Stimulated activated CD4-positive, alpha-beta T cell treated with anti-CD3 and anti-CD28 coated beads, Interleukin-1b, Interleukin-23, amount 100 ng/mL, for 4 hours (primary cell): ENCODE data around the gene MAML2.
A peak's percentile ranks its signal among the peaks of the same experiment; 100 is the strongest.

Experiments
- DNase-seq, 2 donors: peaks; one replicate each; pipeline ENCODE4 v3.0.0-alpha.2; 2020; ENCODE audit warnings: low read depth in 2 of 2

The MAML2 gene

DNA sequence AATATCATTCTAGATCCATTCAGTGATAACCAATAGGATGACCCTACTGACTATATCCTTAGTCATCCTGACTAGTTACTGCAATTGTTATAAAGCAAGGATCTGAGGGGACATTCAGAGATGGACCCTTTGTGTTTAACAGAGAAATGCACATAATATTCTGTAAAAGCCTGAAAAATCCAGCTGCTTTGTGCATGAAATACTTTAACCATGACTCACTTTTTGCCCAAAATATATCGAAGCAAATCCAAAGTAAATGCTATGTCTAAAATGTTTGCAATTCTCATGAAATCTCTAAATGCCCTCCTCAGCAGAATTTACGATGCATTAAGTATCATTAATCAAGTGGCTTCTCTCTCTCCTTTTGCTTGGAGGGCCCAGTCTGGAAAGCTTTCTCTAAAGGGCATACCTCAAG, 240.3 kb downstream of the MAML2 start:
- no peak for DNase-seq

DNA sequence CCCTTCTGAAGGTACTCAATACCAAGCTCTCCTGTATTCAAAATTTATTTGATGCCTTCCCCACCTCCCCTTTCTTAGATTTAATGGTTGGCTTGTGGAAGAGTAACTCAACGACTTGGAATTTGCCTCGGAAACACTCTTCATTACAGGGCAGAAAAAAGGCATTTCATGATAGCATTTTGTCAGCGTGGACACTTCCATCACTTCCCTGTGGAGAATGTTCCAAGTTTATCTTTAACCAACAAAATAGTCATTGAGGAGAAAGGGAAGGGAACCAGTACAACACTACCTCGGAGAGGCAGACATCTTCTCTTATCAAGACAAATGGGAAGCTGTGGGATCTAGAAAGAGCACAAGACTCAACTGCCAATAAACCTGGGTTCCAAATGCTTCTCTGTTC, 241.8 kb downstream of the MAML2 start:
- DNase-seq: no peak

DNA sequence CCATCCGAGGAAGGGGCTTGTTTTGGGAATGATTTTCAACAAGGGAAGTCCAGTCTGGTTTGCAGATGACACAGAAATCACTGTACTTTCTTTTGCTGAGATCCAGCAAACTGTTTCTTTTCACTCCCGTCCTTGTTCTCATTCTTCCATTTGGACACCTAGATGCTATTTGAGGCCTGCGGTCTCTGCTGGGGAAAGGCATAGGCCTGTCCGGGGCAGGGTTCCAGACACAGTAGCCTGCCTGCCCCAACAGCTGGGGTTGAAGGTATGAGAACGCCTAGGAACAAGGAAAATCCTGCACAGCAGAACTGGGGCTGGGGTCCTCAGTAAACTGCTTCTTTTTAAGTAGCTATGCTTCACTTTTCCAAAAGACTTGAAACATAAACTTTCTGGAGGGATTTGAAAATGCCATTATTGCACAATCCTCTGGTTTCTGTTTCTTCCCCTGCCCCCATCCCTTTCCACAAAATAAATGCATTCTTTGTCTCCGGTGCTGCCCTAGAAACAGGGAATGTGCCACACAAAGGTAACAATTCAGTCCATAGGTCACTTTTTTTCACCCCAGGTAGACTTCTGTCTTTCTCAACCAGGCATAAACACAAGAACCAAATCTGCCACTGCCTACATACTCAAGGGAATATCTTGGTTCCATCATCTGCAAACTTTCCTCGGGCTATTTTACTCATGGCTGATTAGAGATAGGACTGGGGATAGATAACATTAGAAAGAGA, 244.3 kb downstream of the MAML2 start:
- DNase-seq: no peak

DNA sequence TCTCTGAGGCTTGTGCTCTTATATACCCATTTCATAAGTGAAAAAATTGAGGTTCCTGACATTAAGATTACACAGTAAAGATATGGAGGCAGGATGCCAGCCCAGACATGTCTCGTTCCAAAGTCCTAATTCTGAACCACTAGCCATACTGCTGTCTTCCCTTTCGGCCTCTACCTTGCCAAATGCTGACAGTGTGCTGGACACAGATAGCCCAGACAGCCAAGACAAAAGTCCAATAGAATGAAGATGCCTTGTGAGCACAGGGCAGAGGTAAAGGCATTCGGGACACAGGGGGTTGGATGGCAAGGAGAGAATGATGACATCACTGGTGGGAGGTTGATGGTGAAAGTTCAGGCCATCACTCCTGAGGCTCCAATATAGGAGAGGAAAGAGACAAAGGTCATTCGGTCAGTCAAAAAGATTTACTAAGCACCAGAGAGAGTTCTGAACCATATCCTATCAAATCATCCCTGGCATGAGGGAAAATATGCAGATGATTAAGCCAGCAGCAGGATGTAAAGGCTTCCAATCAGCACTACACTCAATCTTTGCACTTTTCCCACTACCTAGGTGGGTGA, 245.1 kb downstream of the MAML2 start:
- no peak for DNase-seq

DNA sequence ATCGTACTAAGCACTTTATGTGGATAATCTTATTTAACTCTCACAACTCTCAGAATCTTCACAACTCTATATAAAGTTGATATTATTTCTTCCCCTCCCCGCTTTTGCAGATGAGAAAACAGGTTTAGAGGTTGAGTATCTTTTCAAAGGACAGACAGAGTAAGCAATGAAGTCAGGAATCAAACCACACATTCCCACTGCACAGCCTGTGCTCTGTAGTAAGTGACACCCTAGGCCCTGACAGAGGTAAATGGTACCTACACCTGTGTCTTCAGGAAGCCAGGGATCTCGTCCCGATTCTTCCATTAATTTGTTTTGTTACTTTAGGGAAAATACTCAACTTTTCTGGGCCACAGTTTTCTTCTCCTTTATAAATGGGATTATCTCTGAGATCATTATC, 246.6 kb downstream of the MAML2 start:
- no peak for DNase-seq

DNA sequence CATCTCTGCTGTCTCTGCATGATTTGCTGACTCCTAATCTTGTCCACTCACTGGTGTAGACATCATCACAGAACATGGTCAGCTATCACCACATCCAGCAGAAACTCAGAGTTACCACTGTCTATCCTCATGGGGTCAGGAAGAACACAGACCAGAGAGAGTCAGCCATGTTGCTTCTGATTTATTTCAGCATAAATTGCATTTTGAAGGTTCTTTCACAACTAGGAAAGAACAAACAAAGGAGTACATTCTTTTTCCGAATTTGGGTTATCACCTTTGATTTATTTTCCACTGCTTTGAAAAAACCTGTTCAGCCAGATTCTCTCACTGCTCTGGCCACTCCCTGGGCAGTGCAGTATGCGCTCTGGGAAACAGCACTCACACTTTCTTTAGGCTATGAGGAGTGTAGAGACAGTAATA, 247.1 kb downstream of the MAML2 start:
- DNase-seq: no peak

DNA sequence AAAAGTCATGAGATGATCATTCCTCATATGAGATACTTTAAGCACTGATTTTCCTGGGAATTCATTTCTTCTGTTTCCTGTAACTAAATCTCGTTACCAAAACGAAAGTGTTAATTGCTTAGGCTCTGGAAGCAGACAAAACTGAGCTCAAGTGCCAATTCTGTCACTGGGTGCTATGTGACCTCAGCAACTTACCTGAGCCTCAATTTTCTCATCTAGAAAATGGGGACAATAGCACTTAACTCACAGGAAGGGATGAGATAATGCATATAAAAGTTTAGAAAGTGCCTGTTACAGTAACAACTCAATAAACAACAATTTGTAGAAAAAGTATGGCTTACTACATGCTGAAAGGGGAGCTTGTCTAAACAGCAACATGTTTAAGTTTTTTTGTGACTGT, 248.8 kb downstream of the MAML2 start:
- DNase-seq: no peak

DNA sequence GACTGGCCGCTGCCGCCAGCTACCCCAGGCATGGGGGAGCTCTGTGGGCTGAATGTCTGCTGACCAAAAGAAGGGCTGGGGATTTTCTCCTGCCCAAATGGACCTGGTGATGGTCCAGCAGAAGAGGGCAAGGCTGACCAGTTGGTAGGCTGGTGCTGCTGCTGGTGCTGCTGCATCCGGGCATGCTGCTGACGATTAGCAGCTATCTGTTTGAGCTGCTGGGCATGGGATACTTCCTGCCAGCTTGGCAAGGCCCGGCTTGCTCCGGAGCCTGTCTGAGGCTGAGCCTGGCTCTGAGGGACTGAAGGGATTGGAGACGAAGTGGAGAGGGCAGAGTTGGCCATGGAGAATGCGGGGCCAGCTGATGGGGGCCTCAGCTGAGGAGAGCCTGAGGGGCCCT, 250.5 kb downstream of the MAML2 start:
- no peak for DNase-seq

DNA sequence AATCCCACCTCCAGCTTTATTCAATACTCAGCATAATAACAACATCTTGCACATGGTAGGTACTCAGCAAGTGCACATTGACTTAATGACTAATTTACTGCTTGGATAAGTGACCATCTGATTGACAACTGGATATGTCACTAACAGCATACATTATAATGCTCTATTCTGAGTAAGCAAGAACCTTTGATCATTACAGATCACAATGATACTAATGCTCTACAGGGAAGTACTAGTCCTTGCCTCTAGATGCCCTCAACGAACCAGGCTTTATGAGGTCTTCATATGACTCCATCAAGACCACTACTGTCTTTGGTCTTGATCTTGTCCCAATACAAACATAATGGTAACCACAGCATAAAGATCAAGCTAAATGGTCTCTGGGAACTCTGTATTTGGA, 251.5 kb downstream of the MAML2 start:
- no peak for DNase-seq

DNA sequence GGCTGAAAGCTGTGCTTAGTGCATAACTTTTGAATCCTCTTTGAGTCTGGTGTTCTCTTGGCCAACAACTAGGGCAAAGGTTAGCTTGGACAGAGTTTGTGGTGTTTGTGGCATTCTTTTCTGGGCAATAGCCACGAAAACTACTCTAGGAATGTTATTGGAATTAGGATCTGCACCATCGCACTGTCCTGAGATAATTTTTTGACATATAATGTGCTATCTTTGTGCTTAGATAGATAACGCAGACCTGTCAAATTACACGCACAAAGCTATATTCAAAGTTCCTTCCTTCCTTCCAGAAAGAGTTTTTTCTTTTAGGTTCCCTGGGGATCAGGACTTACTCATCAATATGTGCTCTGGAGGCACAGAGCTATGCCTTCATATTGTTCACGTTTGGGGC, 252.3 kb downstream of the MAML2 start:
- DNase-seq: no peak

DNA sequence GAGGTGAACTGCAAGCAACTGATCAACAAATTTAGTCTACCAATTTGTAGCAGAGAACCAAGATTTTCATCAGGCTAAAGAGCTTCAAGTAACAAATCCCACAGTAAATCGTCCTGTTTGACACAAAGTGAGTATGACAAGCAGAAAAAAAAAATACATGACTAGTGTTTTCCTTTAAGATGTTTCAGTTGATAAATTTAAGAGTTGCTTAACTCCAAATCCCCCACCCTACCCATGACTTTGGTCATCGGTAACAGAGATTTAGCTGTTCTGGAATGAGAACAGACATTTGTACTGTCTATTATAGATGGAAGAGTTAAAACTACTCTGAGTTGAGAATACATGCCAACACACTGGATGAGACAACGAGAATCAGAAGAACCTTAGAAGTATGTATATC, 254.1 kb downstream of the MAML2 start:
- DNase-seq: no peak

DNA sequence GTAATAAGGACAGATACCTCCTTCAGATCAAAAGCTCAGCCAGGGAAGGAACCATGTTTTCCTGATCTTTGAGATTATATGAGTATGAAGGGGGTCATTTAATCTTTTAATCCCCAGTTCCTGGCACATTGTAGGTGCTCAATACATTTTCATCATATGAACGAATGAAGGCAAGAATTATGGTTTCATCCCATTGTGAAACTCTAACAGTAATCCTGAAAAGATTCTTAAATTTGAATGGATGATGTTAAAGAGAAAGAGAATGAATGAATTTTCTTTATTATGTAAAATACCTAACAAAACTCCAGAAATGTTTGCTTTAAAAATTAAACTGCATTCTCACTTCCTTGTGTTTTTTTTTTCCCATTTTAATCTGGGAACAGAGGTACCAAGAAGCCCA, 256.9 kb downstream of the MAML2 start:
- DNase-seq: no peak

DNA sequence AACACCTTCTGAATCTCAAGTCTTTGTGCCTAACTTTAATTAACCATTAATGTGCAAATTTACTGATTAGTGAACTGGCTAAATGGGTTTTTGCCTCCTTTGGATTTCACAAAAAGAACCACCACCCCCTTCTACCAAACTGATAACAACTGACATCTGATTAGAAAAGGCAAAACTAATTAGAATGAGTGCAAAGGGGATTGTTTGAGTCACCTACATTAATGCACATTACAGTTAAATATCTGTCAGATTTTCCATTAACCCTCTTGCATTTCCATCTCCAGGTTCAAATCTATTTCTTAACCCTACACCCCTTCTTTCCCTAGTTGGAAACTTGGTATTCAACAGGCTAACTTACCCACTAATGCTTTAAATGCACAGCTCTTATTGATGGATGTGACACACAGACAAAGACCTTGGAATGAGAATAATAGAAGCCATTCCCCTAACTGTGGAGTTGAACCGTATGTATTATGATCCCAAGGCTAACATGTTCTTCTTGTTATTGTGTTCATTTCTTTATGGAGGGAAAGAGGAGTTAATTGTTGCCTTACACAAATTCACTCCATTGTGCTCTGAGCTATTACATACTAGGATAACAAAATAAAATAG, 257.6 kb downstream of the MAML2 start:
- DNase-seq: no peak

DNA sequence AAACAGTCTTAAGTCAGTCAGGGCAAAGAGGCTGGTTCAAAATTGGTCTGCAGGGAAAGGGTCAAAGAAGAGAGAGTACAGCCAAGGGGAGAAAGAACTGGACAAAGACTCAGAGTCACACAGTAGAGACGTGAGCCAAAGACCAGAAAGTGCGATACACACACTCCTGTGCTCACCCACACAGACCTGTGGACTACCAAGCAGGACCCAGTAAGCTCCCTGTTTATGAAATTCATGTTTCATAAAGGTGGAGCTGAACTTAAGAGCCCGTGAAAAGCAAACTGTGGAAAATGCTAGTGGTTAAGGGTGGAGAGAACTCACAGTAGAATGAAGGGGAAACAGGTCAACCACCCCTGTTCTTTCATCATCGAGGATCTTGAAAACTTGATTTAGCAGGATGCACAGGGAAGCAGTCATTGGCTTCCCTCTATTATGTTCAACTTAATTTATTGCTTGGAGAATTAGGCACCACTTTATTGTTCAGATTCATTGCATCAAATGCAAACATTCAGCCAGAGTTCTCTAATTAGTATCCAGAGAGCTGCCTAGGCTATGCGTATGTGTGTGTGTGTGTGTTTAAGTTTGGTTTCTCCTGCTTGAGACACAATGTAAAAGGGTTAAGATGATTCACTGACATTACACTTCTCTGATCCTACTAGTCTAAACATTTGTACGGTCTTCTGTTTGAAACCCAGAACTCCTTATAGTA, 258.2 kb downstream of the MAML2 start:
- no peak for DNase-seq

DNA sequence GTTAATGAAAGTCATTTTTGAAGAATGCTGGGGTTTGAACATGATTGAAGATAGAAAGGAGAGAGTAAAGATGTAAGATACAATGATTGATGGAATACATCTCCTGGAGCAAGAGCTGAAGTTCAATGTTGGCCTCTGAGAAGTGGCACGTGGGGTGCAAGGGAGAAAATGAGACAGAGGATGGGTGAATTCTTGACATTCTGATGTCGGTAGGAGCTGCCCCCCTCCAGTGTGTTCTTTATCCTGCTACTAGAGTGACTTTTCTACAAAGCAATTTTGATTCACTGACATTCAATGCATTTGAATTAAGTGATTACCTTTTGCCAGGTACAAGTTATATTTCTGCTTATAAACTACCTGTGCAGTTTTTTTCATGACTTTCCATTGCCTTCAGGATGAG, 260.1 kb downstream of the MAML2 start:
- no peak for DNase-seq

DNA sequence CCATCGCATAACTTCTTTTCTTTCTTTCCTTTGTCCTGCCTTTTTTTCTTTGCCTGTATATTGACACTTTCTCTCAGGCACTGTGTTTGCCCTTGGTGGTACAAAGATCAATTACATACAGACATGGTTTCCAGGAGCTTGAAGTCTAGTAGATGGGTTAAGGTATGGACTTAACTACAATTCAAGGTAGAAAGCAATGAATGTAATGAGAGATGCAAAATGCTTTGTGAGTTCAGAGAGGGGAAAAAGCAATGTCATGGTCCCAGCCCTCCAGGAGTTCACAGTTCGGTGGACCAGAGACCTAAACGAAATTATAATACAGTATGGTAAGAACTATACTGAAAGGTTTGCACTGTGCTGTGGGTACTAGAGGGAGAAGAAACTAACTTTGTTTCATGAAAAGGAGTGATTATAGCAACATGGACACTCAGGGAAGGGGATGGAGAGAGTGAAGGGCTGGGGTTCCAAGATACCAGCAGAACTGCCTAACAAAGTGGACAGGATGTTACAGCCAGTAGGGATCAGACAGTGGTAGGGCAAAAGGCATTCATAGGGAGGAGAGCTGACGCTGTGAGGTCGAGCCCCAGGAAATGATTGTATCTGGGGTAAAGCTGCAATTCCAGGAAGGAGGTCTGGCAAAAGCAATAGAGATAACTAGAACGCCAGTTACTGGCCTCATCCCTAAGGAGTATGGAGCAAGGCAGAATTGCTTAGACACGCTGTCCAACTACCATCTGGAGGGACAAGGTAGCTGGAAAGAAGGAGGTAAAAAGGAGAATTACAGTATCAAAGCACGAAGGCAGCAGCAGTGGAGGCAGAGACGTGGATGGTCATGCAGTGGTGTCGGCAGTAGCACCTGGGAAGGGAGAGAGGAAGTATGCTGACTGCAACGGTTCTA, 260.7 kb downstream of the MAML2 start:
- no peak for DNase-seq

DNA sequence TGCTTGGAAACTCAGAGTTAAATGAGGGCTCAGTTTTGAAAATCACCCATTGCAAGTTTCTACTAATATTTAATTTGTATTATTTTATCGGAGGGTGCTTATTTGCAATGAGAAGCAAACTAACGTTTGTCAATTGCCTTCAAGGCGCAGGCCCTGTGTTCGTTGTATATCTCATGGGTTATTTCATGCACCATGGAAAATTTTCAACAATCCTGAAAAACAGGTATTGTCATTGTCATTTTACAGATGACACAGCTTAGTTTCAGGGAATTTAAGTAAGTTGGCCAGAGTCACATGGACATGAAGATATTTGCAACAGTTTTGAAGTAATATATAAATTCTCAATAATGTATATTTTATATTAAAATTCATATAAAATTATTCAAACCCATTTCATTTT, 261.4 kb downstream of the MAML2 start:
- no peak for DNase-seq

DNA sequence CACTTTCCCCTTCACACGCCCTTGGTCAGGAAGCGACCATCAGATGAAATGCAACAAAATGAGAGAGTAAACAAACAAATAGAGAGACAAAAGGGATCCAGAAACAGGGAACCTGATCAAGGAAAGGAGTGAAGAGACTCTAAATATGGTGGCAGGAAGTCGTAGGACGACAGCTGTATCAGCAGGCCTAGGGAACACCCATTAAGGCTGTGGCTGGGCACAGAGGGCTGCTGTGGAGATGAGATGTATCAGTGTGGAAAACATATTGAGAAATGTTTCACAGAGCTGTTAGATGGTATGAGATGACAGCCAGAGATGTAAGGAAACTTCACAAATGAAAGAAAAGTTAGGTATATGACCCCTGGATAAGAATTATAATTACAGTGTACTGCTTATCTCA, 263.3 kb downstream of the MAML2 start:
- DNase-seq: no peak

DNA sequence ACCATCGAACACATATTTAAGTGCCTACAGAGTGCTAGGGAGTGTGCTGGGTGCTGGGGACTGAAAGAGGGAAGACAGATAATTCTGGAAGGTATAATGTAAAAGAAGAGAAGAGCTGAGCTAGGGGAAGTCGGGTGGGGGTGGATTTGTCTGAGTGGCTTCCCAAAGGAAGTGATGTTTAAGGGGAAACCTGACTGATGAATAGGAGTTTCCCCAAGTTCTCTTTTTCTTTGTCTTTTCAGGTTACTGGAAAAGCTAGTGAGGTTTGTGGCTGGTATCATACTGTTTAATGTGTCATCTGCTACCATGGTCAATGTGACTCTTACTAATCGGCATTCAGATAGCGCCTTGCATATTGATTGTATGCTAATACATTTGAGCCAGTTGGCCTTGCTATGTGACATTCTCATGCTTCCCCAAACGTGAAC, 267.4 kb downstream of the MAML2 start:
- peak in 1 of 2 donors; percentile 24 for DNase-seq

DNA sequence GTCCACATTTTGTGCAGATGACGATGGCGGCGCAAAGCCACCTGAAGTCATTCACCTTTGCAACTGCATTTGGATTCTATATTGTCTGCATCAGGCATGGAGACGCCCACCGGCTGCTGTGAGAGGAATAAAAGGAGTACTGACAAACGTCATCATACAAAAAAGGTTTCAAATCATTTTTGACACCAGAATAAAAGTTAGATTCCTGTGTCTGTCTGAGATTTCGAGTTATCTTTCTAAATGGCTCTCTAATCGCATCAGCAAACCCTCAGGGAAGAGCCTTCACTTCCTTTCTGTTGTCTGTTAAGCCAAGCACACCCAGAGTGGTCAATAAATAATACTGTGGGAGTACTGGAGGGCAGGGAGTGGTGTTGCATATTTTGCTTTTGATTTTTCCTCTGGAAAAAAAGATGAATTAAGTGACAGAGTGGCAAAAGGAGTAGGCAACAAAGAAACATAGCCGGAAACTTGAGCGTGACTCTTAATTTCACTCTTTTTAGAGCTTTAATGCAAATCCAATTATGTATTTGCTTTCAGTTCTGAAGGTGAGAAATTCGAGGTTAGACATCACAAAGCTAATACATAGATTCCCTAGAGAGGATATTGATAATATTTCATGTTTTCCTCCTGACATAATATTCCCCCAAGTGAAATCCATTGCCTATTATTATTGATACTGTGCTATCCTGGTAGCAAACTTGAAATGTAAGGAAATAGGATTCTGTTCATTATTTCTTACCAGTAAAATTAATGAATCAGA, 268.3 kb downstream of the MAML2 start:
- DNase-seq: no peak

DNA sequence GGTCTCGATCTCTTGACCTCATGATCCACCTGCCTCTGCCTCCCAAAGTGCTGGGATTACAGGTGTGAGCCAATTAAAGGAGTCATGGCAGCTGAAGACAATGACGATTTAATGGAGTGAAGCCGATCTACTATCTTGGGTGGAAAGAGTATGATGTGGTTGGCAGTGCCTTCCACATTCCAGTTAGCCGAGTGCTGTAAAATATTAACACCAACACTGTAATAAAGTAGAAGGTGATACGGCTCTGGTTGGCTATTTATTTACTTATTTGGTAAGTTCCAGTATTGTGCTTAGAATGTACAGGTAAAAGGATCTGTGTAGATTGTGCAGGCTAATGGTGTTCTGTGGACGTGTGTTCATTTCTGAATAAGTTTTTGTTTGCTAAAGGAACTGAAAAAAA, 269.5 kb downstream of the MAML2 start:
- no peak for DNase-seq
